GM12878 (cell line): ENCODE data around the gene TRPC4. TPM values are rescaled to one million over a fixed set of nuclear protein-coding genes. Genes with fewer than 3 reads are reported as not detected.

Experiments
- ATAC-seq: fragments of 200-7000 bp; cut with Tn5 transposase; 3 replicates; pipeline ENCODE4 v1.9.1; 2020; ENCODE audit warnings: mild to moderate bottlenecking, moderate library complexity
- BruUV-seq: library from RNA; stranded (reverse); fragments of 400-500 nt; replicated peaks from 2 replicates; lab custom pipeline; 2021; lab: Mats Ljungman, UMichigan
- CTCF ChIA-PET: fragments of 300-600 bp; sonication (Branson Sonifier 250); formaldehyde crosslinking; extraction: SDS; loops from one replicate; lab custom pipeline; 2021; ENCODE audit warnings: inconsistent platforms; lab: Yijun Ruan, JAX
- POLR2A ChIA-PET: fragments of 350-600 bp; formaldehyde crosslinking; extraction: SDS; loops from one replicate; lab custom pipeline; 2021; ENCODE audit warnings: inconsistent platforms; lab: Charles Lee
- RAD21 ChIA-PET: fragments of 300-600 bp; sonication (Branson Sonifier 250); formaldehyde crosslinking; loops from one replicate; lab custom pipeline; 2023; ENCODE audit warnings: antibody characterized with exemption; ENCODE audit not compliant: unreplicated experiment; lab: Charles Lee
- SMC1A ChIA-PET: fragments of 300-600 bp; sonication (Branson Sonifier 250); formaldehyde crosslinking; loops from one replicate; lab custom pipeline; 2023; ENCODE audit not compliant: unreplicated experiment, uncharacterized antibody; lab: Charles Lee
- DNase-seq: peaks from one replicate; pipeline ENCODE4 v3.0.0-alpha.2; 2011; ENCODE audit warnings: low read depth, low spot score
- FAIRE-seq: peaks from 3 replicates; lab custom pipeline; 2011; peaks lifted over from hg19 to GRCh38; lab: Jason Lieb, UNC
- H2AFZ ChIP-seq: 2 replicates; pipeline ENCODE4 v1.6.0; 2011; ENCODE audit warnings: low read depth, low read length, control low read depth; ENCODE audit not compliant: control insufficient read depth
- H3K27ac ChIP-seq: 2 replicates; pipeline ENCODE4 v1.5.1; 2011; ENCODE audit warnings: control low read depth; ENCODE audit not compliant: control insufficient read depth, insufficient read depth
- H3K27me3 ChIP-seq, 2 experiments: replicated peaks in 1 of 2; 2 replicates each; pipeline versions ENCODE4 v1.6.0 to v1.6.1; 2011; ENCODE audit warnings: low read length in 1 of 2; ENCODE audit not compliant: control insufficient read depth in 2 of 2, insufficient read depth in 2 of 2
- H3K36me3 ChIP-seq, 2 experiments: 2 replicates each; pipeline ENCODE4 v1.5.1; 2011; ENCODE audit warnings: low read length in 1 of 2; ENCODE audit not compliant: control insufficient read depth in 2 of 2, insufficient read depth in 2 of 2
- H3K4me1 ChIP-seq: 2 replicates; pipeline ENCODE4 v1.6.1; 2011; ENCODE audit warnings: mild to moderate bottlenecking, low read length, moderate library complexity, mixed read lengths; ENCODE audit not compliant: control insufficient read depth, insufficient read depth
- H3K4me2 ChIP-seq: 2 replicates; pipeline ENCODE4 v1.6.0; 2011; ENCODE audit warnings: control low read depth; ENCODE audit not compliant: control insufficient read depth, insufficient read depth
- H3K4me3 ChIP-seq: fragments of 200-600 bp; sonication (generic); 2 replicates; pipeline ENCODE4 v1.5.1; 2016
- H3K79me2 ChIP-seq: 2 replicates; pipeline ENCODE4 v1.6.0; 2011; ENCODE audit warnings: low read length; ENCODE audit not compliant: control insufficient read depth, insufficient read depth
- H3K9ac ChIP-seq: 2 replicates; pipeline ENCODE4 v1.8.0; 2011; ENCODE audit warnings: low read length, control low read depth, mixed read lengths; ENCODE audit not compliant: control insufficient read depth, insufficient read depth
- H3K9me3 ChIP-seq: replicated peaks from 3 replicates; pipeline ENCODE4 v1.5.1; 2011; ENCODE audit warnings: mild to moderate bottlenecking, low read length; ENCODE audit not compliant: control insufficient read depth, insufficient read depth
- H4K20me1 ChIP-seq: 2 replicates; pipeline ENCODE4 v1.6.0; 2011; ENCODE audit not compliant: control insufficient read depth, insufficient read depth
- BMI1 ChIP-seq: fragments of 450-650 bp; IDR thresholded peaks from 2 replicates; pipeline ENCODE4 v1.6.1; 2016; ENCODE audit warnings: mild to moderate bottlenecking, moderate library complexity, borderline replicate concordance
- CHD1 ChIP-seq: IDR thresholded peaks from 2 replicates; pipeline ENCODE4 v1.6.1; 2012; ENCODE audit warnings: low read depth, low read length, improper control_type of control experiment
- CREB1 ChIP-seq: IDR thresholded peaks from 2 replicates; pipeline ENCODE4 v1.6.1; 2012; ENCODE audit warnings: low read depth, mild to moderate bottlenecking, inconsistent platforms
- EGR1 ChIP-seq, 2 experiments: IDR thresholded peaks; 1 replicate in 1 of 2; 2 replicates in 1 of 2; pipeline ENCODE4 v1.6.1; 2011 to 2012; ENCODE audit warnings: low read depth in 2 of 2, low read length in 2 of 2, borderline replicate concordance in 1 of 2, mild to moderate bottlenecking in 1 of 2, moderate library complexity in 1 of 2
- HDAC6 ChIP-seq: fragments of 200-600 bp; sonication (generic); IDR thresholded peaks from one replicate; pipeline ENCODE4 v1.8.0; 2017; ENCODE audit warnings: antibody characterized with exemption; ENCODE audit not compliant: unreplicated experiment
- PAX8 ChIP-seq: fragments of 450-650 bp; IDR thresholded peaks from 2 replicates; pipeline ENCODE4 v1.6.1; 2017; ENCODE audit warnings: mild to moderate bottlenecking, moderate library complexity
- RFX5 ChIP-seq: IDR thresholded peaks from 2 replicates; pipeline ENCODE4 v1.6.1; 2011; ENCODE audit warnings: low read depth, low read length, improper control_type of control experiment
- SREBF2 ChIP-seq: IDR thresholded peaks from 2 replicates; pipeline ENCODE4 v1.6.1; 2012; ENCODE audit warnings: mild to moderate bottlenecking, low read length
- SRF ChIP-seq, 2 experiments: IDR thresholded peaks; 2 replicates each; pipeline ENCODE4 v1.6.1; 2011; ENCODE audit warnings: low read depth in 2 of 2, low read length in 2 of 2, mild to moderate bottlenecking in 1 of 2, moderate library complexity in 1 of 2
- STAT3 ChIP-seq: IDR thresholded peaks from 2 replicates; pipeline ENCODE4 v1.6.1; 2011; ENCODE audit warnings: low read depth, low read length, improper control_type of control experiment
- SUPT20H ChIP-seq: IDR thresholded peaks from 2 replicates; pipeline ENCODE4 v1.6.1; 2011; ENCODE audit warnings: low read depth, mild to moderate bottlenecking, low read length, moderate library complexity, borderline replicate concordance; ENCODE audit not compliant: control insufficient read depth
- TBL1XR1 ChIP-seq: IDR thresholded peaks from 2 replicates; pipeline ENCODE4 v1.6.1; 2012; ENCODE audit warnings: low read depth, low read length, improper control_type of control experiment
- WRNIP1 ChIP-seq: IDR thresholded peaks from 2 replicates; pipeline ENCODE4 v1.6.1; 2011; ENCODE audit warnings: low read depth, low read length, improper control_type of control experiment, borderline replicate concordance
- ZNF217 ChIP-seq: fragments of 450-650 bp; IDR thresholded peaks from 2 replicates; pipeline ENCODE4 v1.6.1; 2017; ENCODE audit warnings: antibody characterized with exemption, mild to moderate bottlenecking
- in situ Hi-C: fragments of 300-500 bp; cut with MboI; formaldehyde crosslinking; loops from 9 replicates; pipeline ENCODE4 v1.14.3; 2018; ENCODE audit warnings: mixed read lengths
- intact Hi-C: fragments of 100-400 bp; cut with micrococcal nuclease; formaldehyde crosslinking; loops from one replicate; pipeline ENCODE4 v1.14.2; 2022; ENCODE audit not compliant: unreplicated experiment
- polyA plus RNA-seq, 11 experiments: library from polyadenylated mRNA; depleted of rRNA in 4 of 11; unstranded in 6 of 11; stranded (reverse) in 5 of 11; fragments of >200 nt; fragmentation: Nextera tagmentation in 4 of 11; fragmentation: Illumina TruSeq in 1 of 11; extraction: Ambion mirVana in 4 of 11; extraction: Trizol in 1 of 11; gene quantifications; 1 replicate in 1 of 11; 2 replicates in 10 of 11; pipeline versions ENCODE4 v1.2.1 to v1.2.3, GENCODE V29; 2011 to 2016; ENCODE audit warnings: inconsistent platforms in 2 of 11, missing spikeins in 2 of 11, low read depth in 1 of 11
- total RNA-seq, 4 experiments: library from RNA; depleted of rRNA in 3 of 4; stranded (reverse); fragments of >200 nt in 3 of 4; fragmentation: Illumina TruSeq in 1 of 4; extraction: Trizol in 1 of 4; gene quantifications; 2 replicates each; pipeline versions ENCODE4 v1.2.1 to v1.2.3, GENCODE V29; 2013 to 2021
- TF ChIP-seq, protein P1 (sequence below): fragments of 150-350 bp; IDR thresholded peaks from 2 replicates; pipeline ENCODE4 v1.6.1; 2014; ENCODE audit warnings: mild to moderate bottlenecking, low read depth, low read length

Gene TRPC4
- total and polyA plus RNA-seq, 10 of the 15 experiments (the other 5 are each of a cell fraction or from before 2014, with no cell fraction given) = not detected

GRCh38 chr13:37777676-37778075, 91.9 kb downstream of the TRPC4 start:
- TF ChIP-seq BMI1 (no peak), STAT3 (no peak), PAX8 (no peak), RFX5 (no peak), EGR1 (IDR thresholded peaks at IDR 0.05; ENCODE audit: borderline replicate concordance in 1 of 2, low read depth in 2 of 2, low read length in 2 of 2) (no peak), CREB1 (no peak), ZNF217 (no peak), TBL1XR1 (no peak), SRF (IDR thresholded peaks at IDR 0.05; ENCODE audit: low read depth in 2 of 2, low read length in 2 of 2) (no peak), WRNIP1 (no peak), SREBF2 (no peak), CHD1 (no peak), HDAC6 (no peak), SUPT20H (no peak)
- TF ChIP-seq, protein P1, sequence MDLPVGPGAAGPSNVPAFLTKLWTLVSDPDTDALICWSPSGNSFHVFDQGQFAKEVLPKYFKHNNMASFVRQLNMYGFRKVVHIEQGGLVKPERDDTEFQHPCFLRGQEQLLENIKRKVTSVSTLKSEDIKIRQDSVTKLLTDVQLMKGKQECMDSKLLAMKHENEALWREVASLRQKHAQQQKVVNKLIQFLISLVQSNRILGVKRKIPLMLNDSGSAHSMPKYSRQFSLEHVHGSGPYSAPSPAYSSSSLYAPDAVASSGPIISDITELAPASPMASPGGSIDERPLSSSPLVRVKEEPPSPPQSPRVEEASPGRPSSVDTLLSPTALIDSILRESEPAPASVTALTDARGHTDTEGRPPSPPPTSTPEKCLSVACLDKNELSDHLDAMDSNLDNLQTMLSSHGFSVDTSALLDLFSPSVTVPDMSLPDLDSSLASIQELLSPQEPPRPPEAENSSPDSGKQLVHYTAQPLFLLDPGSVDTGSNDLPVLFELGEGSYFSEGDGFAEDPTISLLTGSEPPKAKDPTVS = no peak
- TF ChIP-seq, all 136 proteins: peak for 0
- H3K9ac ChIP-seq = no peak overlapping the region
- no peaks in the 10 kb centered on the region for H4K20me1 ChIP-seq
- no peak overlapping the region for H3K4me2 ChIP-seq
- no peaks in the 10 kb centered on the region for H3K36me3 ChIP-seq
- no peak overlapping the region for H3K4me3 ChIP-seq
- H3K9me3 ChIP-seq = no peaks in the 10 kb centered on the region
- no peak overlapping the region for H2AFZ ChIP-seq
- no peaks in the 10 kb centered on the region for H3K79me2 ChIP-seq
- SMC1A ChIA-PET = no interaction called here
- no peak for ATAC-seq
- BruUV-seq = no TSS peak
- no peak for FAIRE-seq
- in situ Hi-C loops (no loop called here), intact Hi-C loops (no loop called here)
- CTCF ChIA-PET = no interaction called here
- no peaks in the 10 kb centered on the region for H3K27me3 ChIP-seq
- H3K27ac ChIP-seq = no peak overlapping the region
- RAD21 ChIA-PET = no interaction called here
- no peak for DNase-seq
- H3K4me1 ChIP-seq = no peaks in the 10 kb centered on the region
- POLR2A ChIA-PET = no interaction called here
